GM20000 (cell line): ENCODE measurements around the gene IL17REL.
"Not testable (repeated sequence)": the region's sequence is repeated elsewhere in the genome, so short reads cannot be mapped to it uniquely, and the experiment has no call there.

Experiments used
- DNase-seq: peaks from one replicate; pipeline ENCODE4 v3.0.0; 2012; ENCODE audit warnings: low spot score
- TF ChIP-seq, protein P1 (sequence below): IDR thresholded peaks from 2 replicates; pipeline ENCODE4 v1.5.1; 2012; ENCODE audit warnings: mild to moderate bottlenecking, control low read depth; ENCODE audit errors: extremely low read depth, missing control alignments

The IL17REL gene

DNA sequence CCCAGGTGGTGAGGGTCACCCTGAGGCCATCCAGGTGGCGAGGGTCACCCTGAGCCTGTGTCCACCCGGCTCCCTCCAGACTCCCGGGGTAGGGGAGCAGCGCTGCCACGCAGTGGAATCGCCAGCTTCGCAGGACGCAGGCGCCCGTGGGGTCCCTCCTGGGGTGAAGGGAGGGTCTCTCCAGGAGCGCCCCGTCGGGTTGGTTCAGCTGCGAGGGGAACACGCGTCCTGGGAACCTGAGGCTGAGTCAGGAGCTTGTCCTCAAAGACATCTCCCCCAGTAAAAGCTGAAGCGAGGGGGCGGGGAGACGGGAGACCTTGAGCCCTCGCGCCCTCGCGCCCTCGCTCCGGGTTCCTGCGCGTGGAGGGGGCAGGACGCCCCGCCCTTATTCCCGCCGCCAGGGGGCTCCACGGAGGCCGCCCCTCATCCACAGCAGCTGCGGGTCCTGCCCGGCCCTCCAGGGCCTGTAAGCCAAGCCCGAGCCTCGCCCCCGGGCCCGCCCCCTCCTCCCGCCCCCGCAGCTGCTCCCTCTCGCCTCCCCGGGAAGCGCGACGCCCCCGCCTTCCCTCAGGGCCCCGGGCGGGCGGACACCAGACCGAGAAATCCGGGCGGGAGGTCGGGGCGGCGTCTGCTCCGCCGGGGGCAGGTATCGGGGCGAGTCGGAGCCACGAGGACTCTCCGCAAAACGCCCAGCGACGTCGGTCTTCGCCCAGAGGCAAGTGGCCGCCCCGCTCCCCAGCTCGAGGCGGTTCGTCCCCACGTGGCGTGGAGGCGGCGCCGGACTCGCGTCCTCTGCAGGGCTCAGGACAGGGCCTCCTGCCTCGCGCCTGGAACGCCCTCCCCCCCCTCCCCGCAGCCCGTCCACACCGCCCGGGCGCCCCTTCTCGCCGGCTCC, 29.2 kb downstream of the IL17REL start:
- peak; percentile 61 for DNase-seq
- TF ChIP-seq, protein P1, sequence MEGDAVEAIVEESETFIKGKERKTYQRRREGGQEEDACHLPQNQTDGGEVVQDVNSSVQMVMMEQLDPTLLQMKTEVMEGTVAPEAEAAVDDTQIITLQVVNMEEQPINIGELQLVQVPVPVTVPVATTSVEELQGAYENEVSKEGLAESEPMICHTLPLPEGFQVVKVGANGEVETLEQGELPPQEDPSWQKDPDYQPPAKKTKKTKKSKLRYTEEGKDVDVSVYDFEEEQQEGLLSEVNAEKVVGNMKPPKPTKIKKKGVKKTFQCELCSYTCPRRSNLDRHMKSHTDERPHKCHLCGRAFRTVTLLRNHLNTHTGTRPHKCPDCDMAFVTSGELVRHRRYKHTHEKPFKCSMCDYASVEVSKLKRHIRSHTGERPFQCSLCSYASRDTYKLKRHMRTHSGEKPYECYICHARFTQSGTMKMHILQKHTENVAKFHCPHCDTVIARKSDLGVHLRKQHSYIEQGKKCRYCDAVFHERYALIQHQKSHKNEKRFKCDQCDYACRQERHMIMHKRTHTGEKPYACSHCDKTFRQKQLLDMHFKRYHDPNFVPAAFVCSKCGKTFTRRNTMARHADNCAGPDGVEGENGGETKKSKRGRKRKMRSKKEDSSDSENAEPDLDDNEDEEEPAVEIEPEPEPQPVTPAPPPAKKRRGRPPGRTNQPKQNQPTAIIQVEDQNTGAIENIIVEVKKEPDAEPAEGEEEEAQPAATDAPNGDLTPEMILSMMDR, result peak; percentile 11

DNA sequence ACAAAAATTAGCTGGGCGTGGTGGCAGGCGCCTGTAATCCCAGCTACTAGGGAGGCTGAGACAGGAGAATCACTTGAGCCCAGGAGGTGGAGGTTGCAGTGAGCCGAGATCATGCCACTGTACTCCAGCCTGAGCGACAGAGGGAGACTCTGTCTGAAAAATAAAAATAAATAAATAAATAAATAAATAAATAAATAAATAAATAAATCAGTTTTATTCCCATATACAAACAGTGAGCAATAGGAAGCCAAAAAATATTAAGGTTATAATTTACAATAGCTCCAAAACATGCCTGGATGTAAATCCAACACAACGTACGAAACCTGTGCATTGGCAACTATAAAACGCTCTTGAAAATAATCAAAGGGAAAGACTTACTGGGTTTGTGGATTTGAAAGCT, 30.8 kb downstream of the IL17REL start:
- DNase-seq, result not testable (repeated sequence)

DNA sequence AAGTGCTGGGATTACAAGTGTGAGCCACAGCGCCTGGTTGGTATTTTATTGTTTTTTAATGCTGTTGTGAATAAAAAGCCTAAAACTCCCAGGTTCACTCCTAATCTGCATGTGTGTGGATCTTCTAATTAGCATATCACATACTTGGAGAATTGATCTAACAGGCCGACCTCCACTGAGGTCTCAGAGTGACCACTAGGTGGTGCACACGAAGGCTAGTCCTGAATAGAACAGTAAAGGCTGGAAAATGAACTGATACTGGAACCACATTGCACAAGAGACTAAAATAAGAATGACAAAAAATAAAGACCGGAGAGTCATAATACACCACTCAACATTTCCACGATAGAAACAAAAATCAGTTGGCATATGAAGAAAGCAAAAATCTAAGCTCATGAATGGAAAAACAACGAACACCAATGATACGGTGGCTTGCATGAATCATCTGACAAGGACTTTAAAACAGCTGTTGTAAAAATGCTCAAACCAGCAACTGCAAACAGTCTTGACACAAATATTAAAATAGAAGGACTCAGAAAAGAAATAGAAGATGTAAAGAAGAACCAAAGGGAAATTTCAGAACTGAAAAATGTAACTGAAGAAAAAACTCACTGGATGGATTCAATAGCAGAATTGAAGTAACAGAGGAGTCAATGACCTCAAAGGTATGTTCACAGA, 32.8 kb downstream of the IL17REL start:
- no peak for DNase-seq
- TF ChIP-seq, protein P1, result peak; percentile 42

DNA sequence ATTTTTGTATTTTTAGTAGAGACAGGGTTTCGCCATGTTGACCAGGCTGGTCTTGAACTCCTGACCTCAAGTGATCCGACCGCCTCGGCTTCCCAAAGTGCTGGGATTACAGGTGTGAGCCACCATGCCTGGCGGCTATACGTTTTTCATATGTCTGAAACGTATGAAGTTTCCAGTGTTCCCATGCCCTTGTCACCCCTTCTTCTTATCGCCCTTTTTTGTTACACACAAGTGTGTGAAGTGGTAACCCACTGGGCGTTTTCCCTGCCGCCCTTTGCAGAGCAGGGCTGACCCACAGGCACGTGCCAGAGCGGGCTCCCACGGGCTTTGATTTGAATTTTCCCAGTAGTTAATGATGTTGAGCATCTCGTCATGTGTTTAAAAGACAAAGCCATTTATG, 35.0 kb downstream of the IL17REL start:
- DNase-seq, result no peak
- TF ChIP-seq, protein P1, result no peak

DNA sequence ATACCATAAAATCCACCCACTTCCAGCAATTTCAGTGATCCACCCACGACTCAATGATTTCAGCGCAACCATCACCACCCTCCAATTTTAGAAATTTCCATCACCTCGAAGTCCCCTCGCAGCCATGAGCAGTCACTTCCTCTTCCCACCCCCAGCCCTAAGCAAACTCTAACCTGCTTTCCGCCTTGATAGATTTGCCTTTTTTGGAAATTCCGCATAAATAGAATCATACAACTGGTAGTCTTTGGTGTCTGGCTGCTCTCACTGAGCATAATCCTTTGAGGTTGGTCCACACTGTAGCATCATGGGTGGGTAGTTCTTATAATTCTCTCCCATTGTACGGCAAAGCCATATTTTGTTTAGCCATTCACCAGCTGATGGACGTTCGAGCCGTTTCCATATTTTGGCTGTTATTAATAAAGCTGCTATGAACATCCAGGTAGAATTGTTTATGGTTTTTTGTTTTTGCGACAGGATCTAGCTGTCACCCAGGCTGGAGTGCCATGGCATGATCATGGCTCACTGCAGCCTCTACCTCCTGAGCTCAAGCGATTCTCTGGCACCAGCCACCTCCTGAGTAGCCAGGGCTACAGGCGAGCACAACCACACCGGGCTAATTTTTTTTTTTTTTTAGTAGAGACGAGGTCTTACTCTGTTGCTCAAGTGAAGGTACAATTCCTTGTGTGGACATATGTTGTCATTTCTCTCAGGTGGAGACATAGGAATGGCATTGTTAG, 36.0 kb downstream of the IL17REL start:
- TF ChIP-seq, protein P1, result no peak
- DNase-seq, result peak; percentile 79

DNA sequence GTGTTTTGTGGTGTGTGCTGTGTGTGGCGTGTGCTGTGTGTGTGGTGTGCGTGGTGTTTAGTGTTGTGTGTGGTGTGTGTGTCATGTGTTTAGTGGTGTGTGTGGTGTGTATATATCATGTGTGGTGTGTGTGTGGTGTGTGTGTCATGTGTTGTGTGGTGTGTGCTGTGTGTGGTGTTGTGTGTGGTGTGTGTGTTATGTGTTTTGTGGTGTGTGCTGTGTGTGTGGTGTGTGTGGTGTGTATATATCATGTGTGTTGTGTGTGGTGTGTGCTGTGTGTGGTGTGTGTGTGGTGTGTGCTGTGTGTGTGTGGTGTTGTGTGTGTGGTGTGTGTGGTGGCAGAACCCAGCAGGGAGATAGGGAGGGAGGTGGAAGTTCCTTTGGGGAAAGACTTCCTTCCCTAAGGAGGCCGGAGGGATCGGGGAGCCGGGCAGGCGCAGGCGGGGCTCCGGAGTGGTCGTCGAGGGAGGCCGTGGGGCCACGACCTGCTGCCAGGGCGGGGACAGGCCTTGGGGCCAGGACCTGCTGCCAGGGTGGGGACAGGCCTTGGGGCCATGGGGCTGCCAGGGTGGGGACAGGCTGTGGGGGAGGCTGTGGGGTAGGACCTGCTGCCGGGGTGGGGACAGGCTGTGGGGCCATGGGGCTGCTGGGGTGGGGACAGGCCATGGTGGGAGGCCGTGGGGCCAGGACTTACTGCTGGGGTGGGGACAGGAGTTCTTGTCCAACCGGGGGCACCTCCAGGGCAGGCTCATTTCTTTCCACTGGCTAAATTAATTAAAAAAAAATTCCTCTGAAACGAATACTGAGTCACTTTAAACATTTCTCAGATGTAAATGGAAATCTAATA, 36.8 kb downstream of the IL17REL start:
- TF ChIP-seq, protein P1, result no peak
- peak; percentile 75 for DNase-seq
